ENCODE measurements around the gene GALNT9.
"Not testable (repeated sequence)": the region's sequence is repeated elsewhere in the genome, so short reads cannot be mapped to it uniquely, and the experiment has no call there.

GALNT9 gene

GRCh38 chr12:132247718-132248452, 81.5 kb downstream of the GALNT9 start:
- DNase-seq = no peak

- no peak for DNase-seq
These were observed 82.2 kb downstream of the GALNT9 start for GRCh38 chr12:132246997-132247717.

- no peak for DNase-seq
These were observed 83.8 kb downstream of the GALNT9 start for GRCh38 chr12:132245521-132246101.

GRCh38 chr12:132244724-132245295, 84.6 kb downstream of the GALNT9 start:
- no peak for DNase-seq

- no peak for DNase-seq
These were observed 85.6 kb downstream of the GALNT9 start for GRCh38 chr12:132243596-132244310.

GRCh38 chr12:132243171-132243570, 86.2 kb downstream of the GALNT9 start:
- DNase-seq = peak; percentile 11

- not testable (repeated sequence) for DNase-seq
These were observed 88.8 kb downstream of the GALNT9 start for GRCh38 chr12:132240669-132241007.

GRCh38 chr12:132239796-132240668, 89.4 kb downstream of the GALNT9 start:
- DNase-seq = no peak

- DNase-seq = no peak
These were observed 90.0 kb downstream of the GALNT9 start for GRCh38 chr12:132239392-132239791.

GRCh38 chr12:132238884-132239283, 90.5 kb downstream of the GALNT9 start:
- DNase-seq = no peak

GRCh38 chr12:132238488-132238854, 90.9 kb downstream of the GALNT9 start:
- DNase-seq = no peak

GRCh38 chr12:132237772-132238487, 91.5 kb downstream of the GALNT9 start:
- DNase-seq = no peak

GRCh38 chr12:132236930-132237771, 92.2 kb downstream of the GALNT9 start:
- DNase-seq = no peak

GRCh38 chr12:132236129-132236929, 93.1 kb downstream of the GALNT9 start:
- no peak for DNase-seq

GRCh38 chr12:132235116-132235820, 94.1 kb downstream of the GALNT9 start:
- no peak for DNase-seq

GRCh38 chr12:132230381-132230780, 99.0 kb downstream of the GALNT9 start:
- no peak for DNase-seq

- no peak for DNase-seq
These were observed 99.5 kb downstream of the GALNT9 start for GRCh38 chr12:132229926-132230325.

GRCh38 chr12:132229193-132229760, 100.1 kb downstream of the GALNT9 start:
- no peak for DNase-seq

Measured in CD4-positive, alpha-beta T cell treated with Interleukin-15 for 1 hour (primary cell).